H7 (cell line): ENCODE data around the gene COQ3. TPM values are rescaled to one million over a fixed set of nuclear protein-coding genes. Genes with fewer than 3 reads are reported as not detected.

Experiments
- DNase-seq: peaks from one replicate; pipeline ENCODE4 v3.0.0; 2012
- H3K27me3 ChIP-seq: 2 replicates; pipeline ENCODE4 v1.6.0; 2011; ENCODE audit warnings: mild to moderate bottlenecking, low read length; ENCODE audit not compliant: control insufficient read depth, insufficient read depth
- H3K36me3 ChIP-seq: replicated peaks from 2 replicates; pipeline ENCODE4 v1.5.1; 2011; ENCODE audit warnings: low read length; ENCODE audit not compliant: control insufficient read depth, insufficient read depth
- H3K4me3 ChIP-seq: 2 replicates; pipeline ENCODE4 v1.5.1; 2011; ENCODE audit warnings: low read depth, mild to moderate bottlenecking, control low read depth, low read length, moderate library complexity; ENCODE audit not compliant: insufficient read depth
- total RNA-seq: library from RNA; depleted of rRNA; stranded (reverse); fragments of >200 nt; shearing (Covaris generic); gene quantifications from 2 replicates; pipeline ENCODE4 v1.2.3, GENCODE V29; 2014

Gene COQ3
- total RNA-seq, 1 experiment from 2014 or later = 11.7 TPM

- no peak overlapping the region for H3K4me3 ChIP-seq
- H3K27me3 ChIP-seq = no peaks in the 10 kb centered on the region
- no peak for DNase-seq
- H3K36me3 ChIP-seq = peaks cover 5% of the 10 kb centered on the region
Measured at GRCh38 chr6:99415446-99415845, 21.5 kb upstream of the COQ3 start.

GRCh38 chr6:99412065-99412464 is 18.1 kb upstream of the COQ3 start:
- H3K27me3 ChIP-seq = no peaks in the 10 kb centered on the region
- no peak for DNase-seq
- no peak overlapping the region for H3K4me3 ChIP-seq
- H3K36me3 ChIP-seq = peaks cover 19% of the 10 kb centered on the region

- Histone ChIP-seq H3K36me3 (peaks cover 27% of the 10 kb centered on the region), H3K4me3 (no peak overlapping the region), H3K27me3 (no peaks in the 10 kb centered on the region)
- DNase-seq = no peak
Measured at GRCh38 chr6:99409672-99410071, 15.7 kb upstream of the COQ3 start.

GRCh38 chr6:99407076-99407475 is 13.1 kb upstream of the COQ3 start:
- H3K36me3 ChIP-seq = peaks cover 37% of the 10 kb centered on the region

GRCh38 chr6:99402448-99402847 is 8.5 kb upstream of the COQ3 start:
- Histone ChIP-seq H3K36me3 (peaks cover 42% of the 10 kb centered on the region), H3K27me3 (no peaks in the 10 kb centered on the region), H3K4me3 (no peak overlapping the region)
- no peak for DNase-seq

More at GRCh38 chr6:99407076-99407475, 13.1 kb upstream of the COQ3 start:
- no peaks in the 10 kb centered on the region for H3K27me3 ChIP-seq
- no peak for DNase-seq
- H3K4me3 ChIP-seq = no peak overlapping the region

- no peak overlapping the region for H3K4me3 ChIP-seq
- no peak for DNase-seq
- H3K36me3 ChIP-seq = peaks cover 18% of the 10 kb centered on the region
- no peaks in the 10 kb centered on the region for H3K27me3 ChIP-seq
Measured at GRCh38 chr6:99397287-99397686, 3.3 kb upstream of the COQ3 start.

- DNase-seq = no peak
- Histone ChIP-seq H3K4me3 (peak overlapping the region; percentile 77), H3K36me3 (no peaks in the 10 kb centered on the region; the same call in 1 of the 2 replicates), H3K27me3 (no peaks in the 10 kb centered on the region)
Measured at GRCh38 chr6:99393366-99393697, 663 bp downstream of the COQ3 start.

GRCh38 chr6:99390896-99391295 is 3.1 kb downstream of the COQ3 start:
- no peaks in the 10 kb centered on the region for H3K36me3 ChIP-seq
- no peak overlapping the region for H3K4me3 ChIP-seq
- H3K27me3 ChIP-seq = no peaks in the 10 kb centered on the region
- DNase-seq = no peak

GRCh38 chr6:99384507-99384906 is 9.5 kb downstream of the COQ3 start:
- Histone ChIP-seq H3K36me3 (no peaks in the 10 kb centered on the region), H3K4me3 (no peak overlapping the region), H3K27me3 (no peaks in the 10 kb centered on the region)
- no peak for DNase-seq

GRCh38 chr6:99378636-99379035 is 15.4 kb downstream of the COQ3 start:
- Histone ChIP-seq H3K36me3 (no peaks in the 10 kb centered on the region), H3K4me3 (no peak overlapping the region), H3K27me3 (no peaks in the 10 kb centered on the region)
- DNase-seq = no peak

GRCh38 chr6:99369533-99369932 is 24.5 kb downstream of the COQ3 start:
- no peaks in the 10 kb centered on the region for H3K36me3 ChIP-seq
- DNase-seq = peak; percentile 38

GRCh38 chr6:99366852-99367251 is 27.1 kb downstream of the COQ3 start:
- no peak for DNase-seq
- H3K4me3 ChIP-seq = no peak overlapping the region
- H3K27me3 ChIP-seq = no peaks in the 10 kb centered on the region
- H3K36me3 ChIP-seq = no peaks in the 10 kb centered on the region

More at GRCh38 chr6:99369533-99369932, 24.5 kb downstream of the COQ3 start:
- no peaks in the 10 kb centered on the region for H3K27me3 ChIP-seq
- no peak overlapping the region for H3K4me3 ChIP-seq

GRCh38 chr6:99364026-99364425 is 30.0 kb downstream of the COQ3 start:
- DNase-seq = no peak
- no peaks in the 10 kb centered on the region for H3K27me3 ChIP-seq
- H3K4me3 ChIP-seq = no peak overlapping the region
- H3K36me3 ChIP-seq = no peaks in the 10 kb centered on the region

GRCh38 chr6:99362678-99363268 is 31.2 kb downstream of the COQ3 start:
- H3K4me3 ChIP-seq = no peak overlapping the region
- H3K27me3 ChIP-seq = no peaks in the 10 kb centered on the region
- H3K36me3 ChIP-seq = no peaks in the 10 kb centered on the region
- DNase-seq = no peak

GRCh38 chr6:99359800-99360199 is 34.2 kb downstream of the COQ3 start:
- DNase-seq = no peak
- H3K36me3 ChIP-seq = no peaks in the 10 kb centered on the region
- no peaks in the 10 kb centered on the region for H3K27me3 ChIP-seq
- no peak overlapping the region for H3K4me3 ChIP-seq

GRCh38 chr6:99356641-99357040 is 37.4 kb downstream of the COQ3 start:
- DNase-seq = no peak
- Histone ChIP-seq H3K4me3 (no peak overlapping the region), H3K36me3 (no peaks in the 10 kb centered on the region), H3K27me3 (no peaks in the 10 kb centered on the region)
